ENCODE data around the gene PRRT2.
"Not testable (repeated sequence)": the region's sequence is repeated elsewhere in the genome, so short reads cannot be mapped to it uniquely, and the experiment has no call there.

PRRT2 gene

DNA sequence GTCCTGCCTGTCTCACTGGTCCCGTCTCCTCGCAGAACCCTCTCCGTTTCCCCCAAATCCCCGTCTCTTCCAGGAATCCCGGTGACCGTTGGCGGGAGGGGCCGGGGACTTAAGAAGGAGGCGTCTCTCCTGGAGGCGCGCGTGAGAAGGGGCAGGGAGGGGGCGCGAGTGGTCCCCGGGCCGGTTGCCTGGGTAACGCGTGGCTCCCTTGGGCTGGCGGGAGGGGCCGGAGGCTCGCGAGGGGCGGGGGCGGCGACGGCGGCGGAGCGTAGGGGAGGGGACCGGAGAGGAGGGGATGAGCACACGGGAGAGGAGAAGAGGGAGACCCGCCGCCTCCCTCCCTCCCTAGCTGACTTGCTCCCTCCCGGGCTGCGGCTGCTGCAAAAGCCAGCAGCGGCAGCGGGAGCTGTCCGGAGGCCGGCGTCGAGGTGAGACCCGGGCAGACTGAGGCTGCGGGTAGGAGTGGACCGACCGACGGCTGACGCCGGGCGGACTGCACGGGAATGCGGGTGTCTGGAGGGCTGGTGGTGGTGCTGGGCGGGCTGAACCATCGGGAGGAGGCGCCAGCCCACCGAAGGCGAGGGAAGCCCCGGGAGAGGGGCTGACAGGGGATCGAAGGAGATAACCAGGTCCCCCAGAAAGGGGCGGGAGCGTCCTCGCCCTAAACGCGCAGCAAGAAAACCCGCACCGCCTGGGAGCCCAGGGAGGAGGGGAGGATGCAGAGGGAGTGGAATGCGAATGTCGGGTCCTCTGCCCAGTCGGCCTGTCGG is at the start of gene PRRT2:
PRRT2 (plus strand) TSS at position 298 of the 770 bp plus-strand sequence. CDS start 862 bp downstream, outside the sequence.
- H3K4me3 Mint-ChIP-seq, result peak within 1 kb of the TSS; percentile 77
- CTCF ChIA-PET, result interaction anchor here (1.6 kb wide), 1 partner anchor 36 kb away, joined by 6 read pairs; no protein-coding TSS in a partner anchor
- peak; percentile 72 for DNase-seq
- H3K4me1 Mint-ChIP-seq, result peaks cover 70% of the 10 kb centered on the region
- H3K27ac Mint-ChIP-seq, result peak within 1 kb of the TSS; percentile 75
- peaks cover 54% of the 10 kb centered on the region for H3K27me3 Mint-ChIP-seq
- no peaks in the 10 kb centered on the region for H3K9me3 Mint-ChIP-seq
- peaks cover 40% of the 10 kb centered on the region for H3K36me3 Mint-ChIP-seq

GRCh38 chr16:29763326-29763725 is 48.7 kb upstream of the PRRT2 start:
- Mint-ChIP-seq H3K27me3 (peaks cover 28% of the 10 kb centered on the region), H3K9me3 (no peaks in the 10 kb centered on the region), H3K4me1 (peaks cover 3% of the 10 kb centered on the region), H3K36me3 (no peaks in the 10 kb centered on the region), H3K4me3 (no peak overlapping the region), H3K27ac (no peak overlapping the region)
- no peak for DNase-seq
- CTCF ChIA-PET, result no interaction called here

DNA sequence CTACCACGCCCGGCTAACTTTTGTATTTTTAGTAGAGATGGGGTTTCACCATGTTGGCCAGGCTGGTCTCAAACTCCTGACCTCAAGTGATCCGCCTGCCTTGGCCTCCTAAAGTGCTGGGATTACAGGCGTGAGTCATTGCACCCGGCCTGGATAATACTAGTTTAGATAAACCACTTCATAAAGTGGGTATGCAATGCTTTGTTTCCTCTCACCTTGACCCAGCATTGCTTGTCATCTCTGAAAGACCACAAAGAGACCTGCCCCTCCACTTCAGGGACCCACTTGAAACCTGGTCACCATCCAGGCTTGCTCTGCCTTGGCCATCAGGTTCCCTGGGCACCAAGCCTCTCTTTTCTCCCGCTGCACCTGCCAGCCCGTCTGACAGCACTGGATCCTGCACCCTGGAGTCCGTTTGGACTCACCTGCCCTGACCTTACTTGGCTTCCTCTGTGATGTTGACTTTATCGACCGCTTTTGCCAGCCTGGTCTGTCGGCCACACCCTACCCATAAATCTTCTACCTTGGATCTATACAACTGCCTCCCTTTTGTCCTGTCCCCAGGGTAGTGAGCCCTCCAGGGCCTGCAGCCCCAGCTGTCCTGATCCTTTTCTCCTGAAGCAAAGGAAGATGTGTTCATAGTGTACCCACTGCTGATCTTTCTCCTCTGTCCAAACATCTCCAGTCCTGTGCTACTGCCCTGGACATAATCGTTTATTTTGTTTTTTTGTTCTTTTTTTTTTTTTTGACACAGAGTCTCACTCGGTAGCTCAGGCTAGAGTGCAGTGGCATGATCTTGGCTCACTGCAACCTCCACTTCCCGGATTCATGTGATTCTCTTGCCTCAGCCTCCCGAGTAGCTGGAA is 46.6 kb upstream of the PRRT2 start:
- H3K4me3 Mint-ChIP-seq, result no peak overlapping the region
- no peaks in the 10 kb centered on the region for H3K4me1 Mint-ChIP-seq
- H3K27ac Mint-ChIP-seq, result no peak overlapping the region
- H3K27me3 Mint-ChIP-seq, result peaks cover 31% of the 10 kb centered on the region
- CTCF ChIA-PET, result interaction anchor here (0.7 kb wide), 1 partner anchor 395 kb away, joined by 4 read pairs; no protein-coding TSS in a partner anchor
- no peak for DNase-seq
- H3K9me3 Mint-ChIP-seq, result no peaks in the 10 kb centered on the region
- no peaks in the 10 kb centered on the region for H3K36me3 Mint-ChIP-seq

DNA sequence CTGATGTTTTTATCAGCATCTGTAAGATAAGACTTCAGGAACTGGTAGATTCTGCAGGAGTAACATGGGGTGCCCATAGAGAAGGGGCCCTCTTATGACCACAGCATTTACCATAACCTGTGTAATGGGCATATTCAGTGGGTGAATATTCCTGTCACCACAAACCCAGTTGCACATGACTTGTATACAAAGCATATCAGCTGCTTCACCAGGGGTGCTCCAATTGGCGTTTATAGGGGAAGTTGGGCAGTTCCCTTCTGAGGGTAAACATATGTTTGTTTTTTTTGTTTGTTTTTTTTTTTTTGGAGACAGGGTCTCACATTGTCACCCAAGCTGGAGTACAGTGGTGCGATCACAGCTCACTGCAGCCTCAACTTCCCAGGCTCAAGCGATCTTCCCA is 45.4 kb upstream of the PRRT2 start:
- Mint-ChIP-seq H3K9me3 (no peaks in the 10 kb centered on the region), H3K27me3 (peaks cover 24% of the 10 kb centered on the region), H3K4me3 (no peak overlapping the region), H3K36me3 (no peaks in the 10 kb centered on the region), H3K4me1 (peaks cover 2% of the 10 kb centered on the region), H3K27ac (no peak overlapping the region)
- DNase-seq, result no peak
- CTCF ChIA-PET, result no interaction called here

DNA sequence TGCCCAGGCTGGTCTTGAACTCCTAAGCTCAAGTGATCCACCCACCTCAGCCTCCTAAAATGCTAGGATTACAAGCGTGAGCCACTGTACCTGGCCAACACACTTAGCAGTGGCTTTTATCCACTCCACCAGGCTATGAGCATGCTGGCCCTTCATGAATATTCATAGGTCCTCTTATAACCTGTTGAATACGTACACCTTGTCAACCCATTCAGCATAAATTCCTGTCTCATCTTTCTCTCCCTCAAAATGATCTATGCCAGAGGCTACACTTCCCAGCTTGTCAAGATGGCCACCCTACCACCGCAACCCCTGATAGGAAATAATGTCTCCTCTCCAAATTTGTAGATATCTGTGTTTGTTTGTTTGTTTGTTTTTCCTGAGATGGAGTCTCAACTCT is 44.9 kb upstream of the PRRT2 start:
- peaks cover 24% of the 10 kb centered on the region for H3K27me3 Mint-ChIP-seq
- CTCF ChIA-PET, result interaction anchor here (1.8 kb wide), 1 partner anchor 18 kb away, joined by 6 read pairs; no protein-coding TSS in a partner anchor
- no peaks in the 10 kb centered on the region for H3K9me3 Mint-ChIP-seq
- H3K4me1 Mint-ChIP-seq, result peaks cover 2% of the 10 kb centered on the region
- no peak overlapping the region for H3K27ac Mint-ChIP-seq
- no peaks in the 10 kb centered on the region for H3K36me3 Mint-ChIP-seq
- H3K4me3 Mint-ChIP-seq, result no peak overlapping the region
- no peak for DNase-seq

DNA sequence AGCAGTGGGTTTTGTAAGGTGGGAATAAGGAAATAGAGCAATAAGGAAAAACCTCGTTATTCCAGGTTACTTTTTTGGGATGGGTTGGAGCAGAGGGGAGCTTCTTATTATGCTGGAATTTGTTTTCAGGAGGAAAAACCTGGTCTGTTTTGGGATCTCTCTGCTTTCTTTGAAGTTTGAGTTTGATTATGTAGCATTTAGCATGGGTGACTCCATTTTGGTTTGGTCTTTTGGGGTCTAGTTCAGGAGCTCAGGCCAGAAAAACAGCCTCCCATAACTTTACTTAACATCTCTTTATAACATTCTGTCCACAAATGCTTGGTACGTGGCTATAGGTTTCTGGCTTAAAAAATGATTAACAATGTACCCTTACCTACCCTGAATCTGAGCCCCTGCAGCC is 42.5 kb upstream of the PRRT2 start:
- no peak for DNase-seq
- CTCF ChIA-PET, result interaction anchor here (1.4 kb wide), 1 partner anchor 40 kb away, joined by 4 read pairs; no protein-coding TSS in a partner anchor
- H3K4me1 Mint-ChIP-seq, result peaks cover 2% of the 10 kb centered on the region

GRCh38 chr16:29770250-29770929 is 41.6 kb upstream of the PRRT2 start:
- CTCF ChIA-PET, result interaction anchor here (2.2 kb wide), 1 partner anchor 15 kb away, joined by 6 read pairs; no protein-coding TSS in a partner anchor
- Mint-ChIP-seq H3K9me3 (no peaks in the 10 kb centered on the region), H3K4me3 (no peak overlapping the region), H3K4me1 (peaks cover 2% of the 10 kb centered on the region), H3K27me3 (peaks cover 19% of the 10 kb centered on the region), H3K36me3 (no peaks in the 10 kb centered on the region), H3K27ac (no peak overlapping the region)
- no peak for DNase-seq

More for the DNA sequence above, 42.5 kb upstream of the PRRT2 start:
- H3K27me3 Mint-ChIP-seq, result peaks cover 20% of the 10 kb centered on the region
- no peak overlapping the region for H3K4me3 Mint-ChIP-seq
- no peak overlapping the region for H3K27ac Mint-ChIP-seq
- H3K36me3 Mint-ChIP-seq, result no peaks in the 10 kb centered on the region
- H3K9me3 Mint-ChIP-seq, result no peaks in the 10 kb centered on the region

DNA sequence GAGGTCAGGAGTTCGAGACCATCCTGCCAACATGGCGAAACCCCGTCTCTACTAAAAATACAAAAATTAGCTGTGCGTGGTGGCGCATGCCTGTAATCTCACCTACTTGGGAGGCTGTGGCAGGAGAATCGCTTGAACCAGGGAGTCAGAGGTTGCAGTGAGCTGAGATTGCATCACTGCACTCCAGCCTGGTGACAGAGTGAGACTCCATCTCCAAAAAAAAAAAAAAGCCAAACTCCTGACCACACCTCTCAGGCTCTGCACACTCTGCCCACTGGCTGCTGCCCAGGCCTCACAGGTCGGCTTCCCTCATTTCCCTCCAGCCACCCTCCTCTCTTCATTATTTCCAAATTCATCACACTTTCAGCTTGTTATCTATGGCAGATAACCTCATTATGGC is 39.7 kb upstream of the PRRT2 start:
- H3K27me3 Mint-ChIP-seq, result peaks cover 23% of the 10 kb centered on the region
- H3K36me3 Mint-ChIP-seq, H3K4me1 Mint-ChIP-seq, H3K27ac Mint-ChIP-seq, H3K9me3 Mint-ChIP-seq, H3K4me3 Mint-ChIP-seq, DNase-seq: not testable (repeated sequence)
- CTCF ChIA-PET, result interaction anchor here (0.8 kb wide), 1 partner anchor 73 kb away, joined by 4 read pairs; no protein-coding TSS in a partner anchor

DNA sequence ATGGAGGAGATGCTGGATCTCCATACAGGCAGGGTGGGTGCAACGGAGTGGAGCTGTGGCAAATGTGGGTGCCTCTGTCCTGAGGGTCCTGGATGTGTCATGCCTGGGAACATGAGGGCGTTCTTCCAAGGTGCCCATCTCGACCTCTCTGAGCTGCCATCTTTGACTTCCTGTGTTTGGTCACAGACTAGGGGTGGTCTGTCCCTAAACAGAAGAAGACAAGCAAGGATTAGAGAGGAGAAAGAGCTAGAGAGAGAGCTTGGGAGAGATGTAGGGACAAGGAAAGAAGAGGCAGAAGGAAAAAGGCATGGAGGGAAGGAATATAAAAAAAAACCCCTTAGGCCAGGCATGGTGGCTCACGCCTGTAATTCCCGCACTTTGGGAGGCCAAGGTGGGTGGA is 37.3 kb upstream of the PRRT2 start:
- CTCF ChIA-PET, result no interaction called here
- peaks cover 44% of the 10 kb centered on the region for H3K27me3 Mint-ChIP-seq
- DNase-seq, result no peak
- no peak overlapping the region for H3K4me3 Mint-ChIP-seq
- peaks cover 2% of the 10 kb centered on the region for H3K4me1 Mint-ChIP-seq
- no peaks in the 10 kb centered on the region for H3K36me3 Mint-ChIP-seq
- no peaks in the 10 kb centered on the region for H3K9me3 Mint-ChIP-seq
- H3K27ac Mint-ChIP-seq, result no peak overlapping the region

GRCh38 chr16:29775742-29776408 is 36.1 kb upstream of the PRRT2 start:
- Mint-ChIP-seq H3K4me3 (no peak overlapping the region), H3K4me1 (no peaks in the 10 kb centered on the region), H3K9me3 (no peaks in the 10 kb centered on the region), H3K27me3 (peaks cover 53% of the 10 kb centered on the region), H3K36me3 (no peaks in the 10 kb centered on the region), H3K27ac (no peak overlapping the region)
- no peak for DNase-seq
- CTCF ChIA-PET, result interaction anchor here (0.7 kb wide), 1 partner anchor 257 kb away, joined by 3 read pairs; no protein-coding TSS in a partner anchor

- H3K27ac Mint-ChIP-seq, result no peak within 1 kb of the TSS
- no peaks in the 10 kb centered on the region for H3K4me1 Mint-ChIP-seq
- H3K27me3 Mint-ChIP-seq, result peaks cover 64% of the 10 kb centered on the region
- no peaks in the 10 kb centered on the region for H3K36me3 Mint-ChIP-seq
- H3K9me3 Mint-ChIP-seq, result no peaks in the 10 kb centered on the region
- CTCF ChIA-PET, result interaction anchor here (1.2 kb wide), 1 partner anchor 16 kb away, joined by 4 read pairs; no protein-coding TSS in a partner anchor
- DNase-seq, result no peak
- no peak within 1 kb of the TSS for H3K4me3 Mint-ChIP-seq
These were observed 34.2 kb upstream of the PRRT2 start, which contains the start of gene ZG16 for GRCh38 chr16:29777576-29778350. Gene ZG16, plus strand, starts transcription at chr16:29778256. Its CDS starts 1,011 bp downstream, at chr16:29779267.

DNA sequence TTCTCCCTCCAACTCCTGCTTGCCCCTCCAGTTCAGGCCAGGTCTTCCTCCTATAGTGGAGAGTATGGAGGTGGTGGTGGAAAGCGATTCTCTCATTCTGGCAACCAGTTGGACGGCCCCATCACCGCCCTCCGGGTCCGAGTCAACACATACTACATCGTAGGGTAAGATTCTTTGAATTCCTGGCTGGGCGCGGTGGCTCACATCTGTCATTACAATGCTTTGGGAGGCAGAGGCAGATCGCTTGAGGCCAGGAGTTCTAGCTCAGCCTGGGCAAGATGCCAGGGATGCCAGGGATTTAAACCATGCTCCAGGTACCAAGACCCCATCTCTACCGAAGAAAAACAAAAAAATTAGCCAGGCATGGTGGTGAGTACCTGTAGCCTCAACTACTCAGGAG is 32.5 kb upstream of the PRRT2 start:
- DNase-seq, result no peak
- H3K4me3 Mint-ChIP-seq, result no peak overlapping the region
- H3K36me3 Mint-ChIP-seq, result no peaks in the 10 kb centered on the region
- no peak overlapping the region for H3K27ac Mint-ChIP-seq
- peaks cover 62% of the 10 kb centered on the region for H3K27me3 Mint-ChIP-seq
- H3K4me1 Mint-ChIP-seq, result peaks cover 9% of the 10 kb centered on the region
- H3K9me3 Mint-ChIP-seq, result no peaks in the 10 kb centered on the region
- CTCF ChIA-PET, result interaction anchor here (1.1 kb wide), 1 partner anchor 10 kb away, joined by 3 read pairs; no protein-coding TSS in a partner anchor
